K562 (cell line): ENCODE data around the gene DNAJB12. TPM values are rescaled to one million over a fixed set of nuclear protein-coding genes. Genes with fewer than 3 reads are reported as not detected.

ENCODE experiments used
- ATAC-seq: fragments of 200-7000 bp; cut with Tn5 transposase; 3 replicates; pipeline ENCODE4 v1.9.1; 2020; ENCODE audit warnings: moderate library complexity
- BruUV-seq: library from RNA; stranded (reverse); fragments of 400-500 nt; replicated peaks from 2 replicates; lab custom pipeline; 2021; lab: Mats Ljungman, UMichigan
- CTCF ChIA-PET: fragments of 300-600 bp; formaldehyde crosslinking; extraction: SDS; loops from one replicate; lab custom pipeline; 2021; ENCODE audit warnings: low intra/inter-chr PET ratio; lab: Yijun Ruan, JAX
- POLR2A ChIA-PET: fragments of 300-600, 350-650 bp; sonication (Branson Sonifier 250); formaldehyde crosslinking; extraction: SDS; loops from one replicate; lab custom pipeline; 2021; ENCODE audit warnings: antibody characterized with exemption, inconsistent platforms; lab: Yijun Ruan, JAX
- DNase-seq, 4 experiments: peaks; one replicate each; pipeline versions ENCODE4 v3.0.0 to v3.0.0-alpha.2; 2011 to 2018; ENCODE audit warnings: low spot score in 3 of 4, mixed read lengths in 3 of 4; ENCODE audit errors: extremely low read depth in 1 of 4
- FAIRE-seq: peaks from 2 replicates; lab custom pipeline; 2011; peaks lifted over from hg19 to GRCh38; lab: Jason Lieb, UNC
- H2AFZ ChIP-seq: 2 replicates; pipeline ENCODE4 v1.6.0; 2011; ENCODE audit warnings: low read depth, low read length, control low read depth, inconsistent platforms
- H3K27ac ChIP-seq: fragments of 200-600 bp; 3 replicates; pipeline ENCODE4 v1.8.0; 2011; ENCODE audit warnings: low read depth, mild to moderate bottlenecking, control low read depth, inconsistent platforms, low read length, moderate library complexity, mixed read lengths; ENCODE audit errors: extremely low read depth
- H3K27me3 ChIP-seq, 2 experiments: fragments of 300-600 bp in 1 of 2; 2 replicates in 1 of 2; 3 replicates in 1 of 2; pipeline versions ENCODE4 v1.6.0 to v1.8.0; 2011; ENCODE audit warnings: inconsistent platforms in 2 of 2, low read length in 2 of 2, mild to moderate bottlenecking in 1 of 2, mixed read lengths in 1 of 2, moderate library complexity in 1 of 2; ENCODE audit not compliant: control insufficient read depth in 2 of 2, insufficient read depth in 2 of 2
- H3K36me3 ChIP-seq: fragments of 300-600 bp; 3 replicates; pipeline ENCODE4 v1.8.0; 2011; ENCODE audit warnings: mild to moderate bottlenecking, low read length, inconsistent platforms; ENCODE audit not compliant: control insufficient read depth, insufficient read depth
- H3K4me1 ChIP-seq, 2 experiments: fragments of 200-600 bp in 1 of 2; replicated peaks in 1 of 2; 2 replicates in 1 of 2; 3 replicates in 1 of 2; pipeline versions ENCODE4 v1.5.1 to v1.8.0; 2011; ENCODE audit warnings: inconsistent platforms in 2 of 2, low read length in 2 of 2, mild to moderate bottlenecking in 1 of 2, mixed read lengths in 1 of 2, moderate library complexity in 1 of 2; ENCODE audit not compliant: control insufficient read depth in 2 of 2, insufficient read depth in 2 of 2
- H3K4me2 ChIP-seq: 2 replicates; pipeline ENCODE4 v1.6.1; 2011; ENCODE audit warnings: low read length, control low read depth, inconsistent platforms, mixed read lengths; ENCODE audit not compliant: insufficient read depth
- H3K4me3 ChIP-seq: fragments of 200-600 bp; sonication (generic), shearing (Covaris generic); 2 replicates; pipeline ENCODE4 v1.5.1; 2016; ENCODE audit warnings: control low read depth, inconsistent platforms
- H3K79me2 ChIP-seq: fragments of 200-600 bp; 3 replicates; pipeline ENCODE4 v1.8.0; 2011; ENCODE audit warnings: low read length, inconsistent platforms; ENCODE audit not compliant: control insufficient read depth, insufficient read depth
- H3K9ac ChIP-seq, 2 experiments: 2 replicates each; pipeline versions ENCODE4 v1.6.0 to v1.6.1; 2011; ENCODE audit warnings: low read depth in 2 of 2, low read length in 2 of 2, control low read depth in 1 of 2, inconsistent platforms in 1 of 2, mild to moderate bottlenecking in 1 of 2, mixed read lengths in 1 of 2; ENCODE audit not compliant: insufficient read depth in 1 of 2
- H3K9me1 ChIP-seq: one replicate; pipeline ENCODE4 v1.6.0; 2011; ENCODE audit warnings: inconsistent platforms, mild to moderate bottlenecking, low read length, moderate library complexity; ENCODE audit not compliant: control insufficient read depth, insufficient read depth
- H3K9me3 ChIP-seq: replicated peaks from 2 replicates; pipeline ENCODE4 v1.5.1; 2011; ENCODE audit warnings: low read depth, low read length, inconsistent platforms; ENCODE audit not compliant: control insufficient read depth, insufficient read depth
- H4K20me1 ChIP-seq: replicated peaks from 2 replicates; pipeline ENCODE4 v1.6.1; 2011; ENCODE audit warnings: low read length, inconsistent platforms, mixed read lengths; ENCODE audit not compliant: control insufficient read depth, insufficient read depth
- NR2C2 ChIP-seq, 2 experiments: fragments of 200-800 bp in 1 of 2; sonication (Bioruptor generic) in 1 of 2; sonication (generic) in 1 of 2; formaldehyde crosslinking in 1 of 2; IDR thresholded peaks; 2 replicates each; pipeline versions ENCODE4 v1.6.1 to v1.8.0; 2016 to 2022; ENCODE audit warnings: mild to moderate bottlenecking in 1 of 2, missing compliant biosample characterization in 1 of 2, missing genetic modification characterization in 1 of 2, missing genetic modification reagents in 1 of 2
- ZNF75A ChIP-seq: fragments of 450-650 bp; formaldehyde crosslinking; IDR thresholded peaks from 2 replicates; pipeline ENCODE4 v1.4.0; 2020; ENCODE audit warnings: mild to moderate bottlenecking
- WGBS: fragments of 100-300 bp; shearing (Covaris generic); methylation state at CpG from one replicate; pipeline ENCODE4 v1.1.6; 2016; ENCODE audit warnings: low coverage, mixed read lengths; ENCODE audit not compliant: insufficient coverage; ENCODE audit errors: missing lambda C conversion rate; 5-methylcytosine and 5-hydroxymethylcytosine counted together
- in situ Hi-C: fragments of 300-500 bp; cut with MboI; formaldehyde crosslinking; loops from 4 replicates; pipeline ENCODE4 v1.15.0; 2018; ENCODE audit warnings: inconsistent platforms, mixed read lengths
- intact Hi-C: fragments of 100-400 bp; cut with micrococcal nuclease; formaldehyde crosslinking; loops from 2 replicates; pipeline ENCODE4 v1.14.2; 2022
- polyA plus RNA-seq, 8 experiments: library from polyadenylated mRNA; depleted of rRNA in 4 of 8; stranded (reverse) in 5 of 8; unstranded in 3 of 8; fragments of >200 nt; fragmentation: Nextera tagmentation in 2 of 8; fragmentation: Illumina TruSeq in 1 of 8; extraction: Ambion mirVana in 2 of 8; extraction: Trizol in 1 of 8; gene quantifications; 2 replicates each; pipeline versions ENCODE4 v1.2.1 to v1.2.3, GENCODE V29; 2011 to 2014; ENCODE audit warnings: inconsistent platforms in 1 of 8, missing spikeins in 1 of 8
- total RNA-seq, 7 experiments: library from RNA; depleted of rRNA in 6 of 7; stranded (reverse); fragments of >200 nt in 6 of 7; fragmentation: Illumina TruSeq in 2 of 7; extraction: Trizol in 2 of 7; gene quantifications; 2 replicates each; pipeline versions ENCODE4 v1.2.1 to v1.2.3, GENCODE V29; 2011 to 2021; ENCODE audit warnings: low replicate concordance in 1 of 7

Gene DNAJB12
- total and polyA plus RNA-seq, 9 of the 15 experiments (the other 6 are each of a cell fraction or from before 2014, with no cell fraction given): 3.5 to 31.5 (median 20.3) TPM

DNA sequence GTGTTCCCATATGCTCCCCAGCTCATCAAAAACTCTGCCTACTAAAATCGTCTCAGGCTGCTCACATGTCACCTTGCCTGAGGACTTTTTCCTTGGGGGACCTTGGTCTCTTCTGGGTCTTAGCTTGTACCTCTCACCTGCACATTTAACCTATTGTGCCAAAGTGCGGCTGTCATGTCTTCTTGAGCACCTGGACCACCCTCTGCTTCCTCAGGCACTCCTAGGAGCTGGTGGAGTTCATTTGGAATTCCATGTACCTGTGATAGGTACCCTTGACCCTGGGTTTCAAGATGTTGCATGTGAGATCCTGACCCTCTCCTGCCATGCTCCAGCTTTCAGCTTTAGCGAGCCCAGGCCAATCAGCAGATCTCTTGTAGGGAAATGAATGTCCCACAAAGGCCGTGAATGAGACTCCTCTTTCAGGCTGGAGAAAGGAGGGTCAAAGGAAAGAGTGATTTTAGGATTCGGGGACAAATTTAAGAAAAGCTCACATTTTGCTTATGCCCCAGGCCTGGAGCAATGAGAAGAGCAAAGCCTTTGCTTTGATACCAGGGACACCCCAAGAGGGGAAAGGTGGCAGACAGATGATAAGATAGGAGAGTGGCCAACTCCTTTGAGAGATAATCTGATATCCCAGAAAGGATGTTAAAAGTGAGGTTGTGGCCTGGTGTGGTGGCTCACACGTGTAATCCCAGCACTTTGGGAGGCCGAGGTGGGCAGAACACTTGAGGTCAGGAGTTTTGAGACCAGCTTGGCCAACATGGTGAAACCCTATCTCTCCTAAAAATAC is 10.6 kb upstream of the DNAJB12 start:
- intact Hi-C loops (loop anchor here (2.0 to 10.0 kb wide), 3 partner anchors 330 to 696 kb away; partner anchors contain the start of gene MCU), in situ Hi-C loops (loop anchor here (10.0 kb wide), 1 partner anchor 700 kb away; no protein-coding TSS in a partner anchor)
- DNase-seq (no peak), ATAC-seq (no peak), FAIRE-seq (no peak)
- Histone ChIP-seq H3K9ac (peak overlapping the region in 1 of 2 experiments; percentile 15; a peak in 1 of 4 replicates), H3K4me2 (no peak overlapping the region), H3K9me1 (no peaks in the 10 kb centered on the region), H3K79me2 (no peaks in the 10 kb centered on the region), H3K27ac (no peak overlapping the region), H3K27me3 (no peaks in the 10 kb centered on the region), H3K4me1 (peaks cover 9 to 11% of the 10 kb centered on the region in 2 experiments; a peak in 4 of 5 replicates), H3K4me3 (no peak overlapping the region), H4K20me1 (no peaks in the 10 kb centered on the region), H3K9me3 (no peaks in the 10 kb centered on the region), H2AFZ (peak overlapping the region; percentile 95; the same call in 1 of the 2 replicates), H3K36me3 (peaks cover 30% of the 10 kb centered on the region; the same call in 2 of the 3 replicates)
- no TSS peak for BruUV-seq
- ChIA-PET CTCF (interaction anchor here (1.4 to 4.4 kb wide), 3 partner anchors 469 to 794 kb away, joined by 5 to 77 read pairs (median 24); no protein-coding TSS in a partner anchor), POLR2A (interaction anchor here (0.6 to 1.6 kb wide), 4 partner anchors 8 to 469 kb away, joined by 3 to 6 read pairs (median 6); no protein-coding TSS in a partner anchor)
- TF ChIP-seq ZNF75A (CRISPR knock-in tag) (no peak), NR2C2 (CRISPR knock-in tag; IDR thresholded peaks at IDR 0.05) (no peak), NR2C2 (tag; IDR thresholded peaks at IDR 0.05) (0 out of 2 replicates have a peak, but pooled peaks have one; percentile 15)
- WGBS: 60% methylated on average over 7 of the region's 7 CpGs
